GM12891 (cell line): ENCODE data around the gene TAF1D.

Experiments
- PAX5 ChIP-seq: IDR thresholded peaks from 2 replicates; pipeline ENCODE4 v1.6.1; 2011; ENCODE audit warnings: low read length, moderate library complexity, mild to moderate bottlenecking; ENCODE audit not compliant: insufficient read depth, severe bottlenecking
- POLR2A ChIP-seq: IDR thresholded peaks from 2 replicates; pipeline ENCODE4 v1.6.1; 2011; ENCODE audit warnings: low read depth, low read length, control low read depth
- POLR2AphosphoS5 ChIP-seq: IDR thresholded peaks from 2 replicates; pipeline ENCODE4 v1.6.1; 2011; ENCODE audit warnings: low read depth, low read length, control low read depth
- POU2F2 ChIP-seq: IDR thresholded peaks from 2 replicates; pipeline ENCODE4 v1.6.1; 2011; ENCODE audit warnings: low read depth, mild to moderate bottlenecking, control low read depth, low read length, moderate library complexity
- SPI1 ChIP-seq: IDR thresholded peaks from 2 replicates; pipeline ENCODE4 v1.6.1; 2011; ENCODE audit warnings: low read depth, low read length, control low read depth
- TAF1 ChIP-seq: IDR thresholded peaks from 2 replicates; pipeline ENCODE4 v1.6.1; 2011; ENCODE audit warnings: low read depth, low read length, control low read depth

DNA sequence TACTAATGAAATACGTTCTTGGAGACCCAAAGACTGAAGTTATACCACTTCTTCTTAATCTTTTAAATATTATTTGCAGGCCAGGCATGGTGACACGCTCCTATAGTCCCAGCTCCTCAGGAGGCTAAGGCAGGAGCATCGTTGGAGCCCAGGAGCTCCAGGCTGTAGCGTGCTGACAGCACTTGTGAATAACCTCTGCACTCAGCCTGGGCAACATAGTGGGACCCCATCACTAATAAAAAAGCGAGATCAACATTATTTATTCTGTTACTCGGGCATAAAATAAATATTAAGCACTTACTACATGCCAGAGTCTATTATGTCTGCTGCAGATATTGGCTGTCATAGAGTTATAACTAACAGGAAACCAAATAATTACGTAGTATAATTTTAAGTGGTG is 42.1 kb upstream of the TAF1D start:
- no peak for TF ChIP-seq TAF1
- TF ChIP-seq POLR2A: no peak
- no peak for TF ChIP-seq POLR2AphosphoS5
- no peak for TF ChIP-seq POU2F2
- no peak for TF ChIP-seq SPI1
- no peak for TF ChIP-seq PAX5
